Measurements from ENCODE around the gene BRAT1.
"Not testable (repeated sequence)": the region's sequence is repeated elsewhere in the genome, so short reads cannot be mapped to it uniquely, and the experiment has no call there.

DNA sequence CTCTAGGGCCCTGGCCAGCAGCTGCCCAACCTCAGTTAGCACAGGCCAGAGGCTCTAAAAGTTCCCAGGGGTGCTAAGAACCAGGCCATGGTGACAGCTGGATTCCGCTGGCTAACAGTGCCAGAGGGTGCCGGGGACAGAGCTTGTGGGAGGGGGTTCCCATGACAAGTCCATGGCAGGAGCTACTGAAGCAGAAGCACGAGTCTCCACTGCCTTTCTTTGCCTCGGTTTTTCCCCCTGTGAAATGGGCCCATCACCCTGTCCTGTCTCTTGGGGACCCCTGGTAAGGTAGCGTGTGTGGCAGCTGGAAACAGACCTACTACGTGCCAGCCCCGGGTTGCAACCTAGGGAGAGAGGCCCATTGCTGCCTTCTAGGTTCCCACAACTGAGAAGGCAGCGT is 22.5 kb downstream of the BRAT1 start:
- TF ChIP-seq, protein P1, sequence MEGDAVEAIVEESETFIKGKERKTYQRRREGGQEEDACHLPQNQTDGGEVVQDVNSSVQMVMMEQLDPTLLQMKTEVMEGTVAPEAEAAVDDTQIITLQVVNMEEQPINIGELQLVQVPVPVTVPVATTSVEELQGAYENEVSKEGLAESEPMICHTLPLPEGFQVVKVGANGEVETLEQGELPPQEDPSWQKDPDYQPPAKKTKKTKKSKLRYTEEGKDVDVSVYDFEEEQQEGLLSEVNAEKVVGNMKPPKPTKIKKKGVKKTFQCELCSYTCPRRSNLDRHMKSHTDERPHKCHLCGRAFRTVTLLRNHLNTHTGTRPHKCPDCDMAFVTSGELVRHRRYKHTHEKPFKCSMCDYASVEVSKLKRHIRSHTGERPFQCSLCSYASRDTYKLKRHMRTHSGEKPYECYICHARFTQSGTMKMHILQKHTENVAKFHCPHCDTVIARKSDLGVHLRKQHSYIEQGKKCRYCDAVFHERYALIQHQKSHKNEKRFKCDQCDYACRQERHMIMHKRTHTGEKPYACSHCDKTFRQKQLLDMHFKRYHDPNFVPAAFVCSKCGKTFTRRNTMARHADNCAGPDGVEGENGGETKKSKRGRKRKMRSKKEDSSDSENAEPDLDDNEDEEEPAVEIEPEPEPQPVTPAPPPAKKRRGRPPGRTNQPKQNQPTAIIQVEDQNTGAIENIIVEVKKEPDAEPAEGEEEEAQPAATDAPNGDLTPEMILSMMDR (conservative IDR thresholded peaks at IDR 0.05), result not testable (repeated sequence)
- not testable (repeated sequence) for TF ChIP-seq ZFX (IDR thresholded peaks at IDR 0.05)
